EH (cell line): Measurements from ENCODE around the gene CPNE2.
"Not testable (repeated sequence)": the region's sequence is repeated elsewhere in the genome, so short reads cannot be mapped to it uniquely, and the experiment has no call there.

Source experiments
- DNase-seq: peaks from one replicate; pipeline ENCODE4 v3.0.0-alpha.2; 2015; ENCODE audit warnings: low read depth

Gene CPNE2

GRCh38 chr16:57167538-57167937 lies 75.2 kb downstream of the CPNE2 start:
- DNase-seq, result no peak

- peak; percentile 76 for DNase-seq
Observed at GRCh38 chr16:57167953-57168352, 75.6 kb downstream of the CPNE2 start.

GRCh38 chr16:57169327-57169726 lies 76.9 kb downstream of the CPNE2 start:
- no peak for DNase-seq

- DNase-seq, result no peak
Observed at GRCh38 chr16:57172721-57173290, 80.4 kb downstream of the CPNE2 start.

- peak; percentile 44 for DNase-seq
Observed at GRCh38 chr16:57175896-57176295, 83.5 kb downstream of the CPNE2 start.

- DNase-seq, result no peak
Observed at GRCh38 chr16:57178196-57178595, 85.8 kb downstream of the CPNE2 start.

GRCh38 chr16:57178793-57179212 lies 86.4 kb downstream of the CPNE2 start:
- DNase-seq, result peak; percentile 43

- DNase-seq, result no peak
Observed at GRCh38 chr16:57179215-57179828, 86.9 kb downstream of the CPNE2 start.

GRCh38 chr16:57184113-57184512 lies 91.7 kb downstream of the CPNE2 start:
- DNase-seq, result no peak

- no peak for DNase-seq
Observed at GRCh38 chr16:57184887-57185445, 92.6 kb downstream of the CPNE2 start.

- DNase-seq, result peak; percentile 73
Observed at GRCh38 chr16:57185446-57185944, 93.1 kb downstream of the CPNE2 start.

- DNase-seq, result peak; percentile 100
Observed at GRCh38 chr16:57185945-57186871, 93.8 kb downstream of the CPNE2 start, which contains the start of the genes PSME3IP1 and RSPRY1. Gene PSME3IP1 (minus strand): TSS chr16:57186039. CDS start chr16:57173854, 12,185 bp downstream. Gene RSPRY1 (plus strand): TSS chr16:57186329. CDS start chr16:57204659, 18,330 bp downstream.

- DNase-seq, result peak; percentile 46
Observed at GRCh38 chr16:57186872-57187854, 94.8 kb downstream of the CPNE2 start.

GRCh38 chr16:57187902-57188710 lies 95.7 kb downstream of the CPNE2 start:
- DNase-seq, result not testable (repeated sequence)

- no peak for DNase-seq
Observed at GRCh38 chr16:57188711-57189002, 96.3 kb downstream of the CPNE2 start.

GRCh38 chr16:57189527-57189926 lies 97.1 kb downstream of the CPNE2 start:
- not testable (repeated sequence) for DNase-seq

GRCh38 chr16:57190136-57190535 lies 97.8 kb downstream of the CPNE2 start:
- peak; percentile 50 for DNase-seq

GRCh38 chr16:57191056-57191571 lies 98.7 kb downstream of the CPNE2 start:
- peak; percentile 69 for DNase-seq

- peak; percentile 42 for DNase-seq
Observed at GRCh38 chr16:57192146-57192545, 99.8 kb downstream of the CPNE2 start.
